GM12891 (cell line): ENCODE results near the gene ASTN2.

Experiments
- POLR2A ChIP-seq: IDR thresholded peaks from 2 replicates; pipeline ENCODE4 v1.6.1; 2011; ENCODE audit warnings: low read depth, low read length, control low read depth
- POLR2AphosphoS5 ChIP-seq: IDR thresholded peaks from 2 replicates; pipeline ENCODE4 v1.6.1; 2011; ENCODE audit warnings: low read depth, low read length, control low read depth

DNA sequence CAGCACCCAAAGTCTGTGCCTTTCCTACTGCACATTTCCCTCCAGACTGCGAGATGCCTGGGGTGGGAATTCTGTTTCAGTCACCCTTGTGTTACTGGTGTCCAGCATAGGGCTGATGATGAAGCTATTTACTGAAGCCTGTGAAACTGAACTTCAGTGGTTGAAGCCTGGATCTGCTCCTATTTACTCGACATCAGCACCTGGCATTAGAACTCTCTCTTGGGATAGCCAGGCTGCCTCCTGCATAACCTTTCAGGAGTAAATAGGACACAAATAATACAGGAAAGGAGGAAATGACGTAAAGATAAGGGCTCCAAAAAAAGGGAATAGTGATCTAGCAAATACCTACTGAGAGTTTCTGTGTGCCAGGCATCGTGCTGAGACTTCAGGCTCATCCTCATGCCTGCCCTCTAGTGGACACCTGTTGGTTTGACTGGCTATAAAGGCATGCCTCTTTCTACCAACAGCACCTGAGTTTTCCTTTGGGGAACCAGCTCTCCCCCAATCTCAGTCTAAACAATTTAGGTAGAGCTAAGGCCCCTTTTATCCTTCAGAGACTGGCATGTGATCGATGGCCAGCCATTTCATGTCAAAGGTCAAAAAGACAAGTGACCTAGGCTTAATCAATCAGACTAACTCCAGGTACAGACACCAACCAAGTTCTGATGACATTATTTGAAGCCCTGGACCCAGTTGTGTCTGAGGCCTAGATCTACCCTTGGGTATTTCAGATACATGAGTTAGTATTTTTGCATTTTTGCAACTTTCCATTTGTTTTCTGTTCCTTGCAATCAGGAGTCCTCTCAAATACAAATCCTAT is 919.8 kb downstream of the ASTN2 start:
- TF ChIP-seq POLR2A = no peak
- TF ChIP-seq POLR2AphosphoS5 = no peak
